K562 (cell line): Measurements from ENCODE around the gene GRIP1. TPM values are rescaled to one million over a fixed set of nuclear protein-coding genes. Genes with fewer than 3 reads are reported as not detected.

Experiments
- ATAC-seq: fragments of 200-7000 bp; cut with Tn5 transposase; 3 replicates; pipeline ENCODE4 v1.9.1; 2020; ENCODE audit warnings: moderate library complexity
- BruUV-seq: library from RNA; stranded (reverse); fragments of 400-500 nt; replicated peaks from 2 replicates; lab custom pipeline; 2021; lab: Mats Ljungman, UMichigan
- CTCF ChIA-PET: fragments of 300-600 bp; formaldehyde crosslinking; extraction: SDS; loops from one replicate; lab custom pipeline; 2021; ENCODE audit warnings: low intra/inter-chr PET ratio; lab: Yijun Ruan, JAX
- POLR2A ChIA-PET: fragments of 300-600, 350-650 bp; sonication (Branson Sonifier 250); formaldehyde crosslinking; extraction: SDS; loops from one replicate; lab custom pipeline; 2021; ENCODE audit warnings: antibody characterized with exemption, inconsistent platforms; lab: Yijun Ruan, JAX
- DNase-seq, 4 experiments: peaks; one replicate each; pipeline versions ENCODE4 v3.0.0 to v3.0.0-alpha.2; 2011 to 2018; ENCODE audit warnings: low spot score in 3 of 4, mixed read lengths in 3 of 4; ENCODE audit errors: extremely low read depth in 1 of 4
- FAIRE-seq: peaks from 2 replicates; lab custom pipeline; 2011; peaks lifted over from hg19 to GRCh38; lab: Jason Lieb, UNC
- H2AFZ ChIP-seq: 2 replicates; pipeline ENCODE4 v1.6.0; 2011; ENCODE audit warnings: low read depth, low read length, control low read depth, inconsistent platforms
- H3K27ac ChIP-seq: fragments of 200-600 bp; 3 replicates; pipeline ENCODE4 v1.8.0; 2011; ENCODE audit warnings: low read depth, mild to moderate bottlenecking, control low read depth, inconsistent platforms, low read length, moderate library complexity, mixed read lengths; ENCODE audit errors: extremely low read depth
- H3K27me3 ChIP-seq, 2 experiments: fragments of 300-600 bp in 1 of 2; 2 replicates in 1 of 2; 3 replicates in 1 of 2; pipeline versions ENCODE4 v1.6.0 to v1.8.0; 2011; ENCODE audit warnings: inconsistent platforms in 2 of 2, low read length in 2 of 2, mild to moderate bottlenecking in 1 of 2, mixed read lengths in 1 of 2, moderate library complexity in 1 of 2; ENCODE audit not compliant: control insufficient read depth in 2 of 2, insufficient read depth in 2 of 2
- H3K36me3 ChIP-seq: fragments of 300-600 bp; 3 replicates; pipeline ENCODE4 v1.8.0; 2011; ENCODE audit warnings: mild to moderate bottlenecking, low read length, inconsistent platforms; ENCODE audit not compliant: control insufficient read depth, insufficient read depth
- H3K4me1 ChIP-seq, 2 experiments: fragments of 200-600 bp in 1 of 2; replicated peaks in 1 of 2; 2 replicates in 1 of 2; 3 replicates in 1 of 2; pipeline versions ENCODE4 v1.5.1 to v1.8.0; 2011; ENCODE audit warnings: inconsistent platforms in 2 of 2, low read length in 2 of 2, mild to moderate bottlenecking in 1 of 2, mixed read lengths in 1 of 2, moderate library complexity in 1 of 2; ENCODE audit not compliant: control insufficient read depth in 2 of 2, insufficient read depth in 2 of 2
- H3K4me2 ChIP-seq: 2 replicates; pipeline ENCODE4 v1.6.1; 2011; ENCODE audit warnings: low read length, control low read depth, inconsistent platforms, mixed read lengths; ENCODE audit not compliant: insufficient read depth
- H3K4me3 ChIP-seq: fragments of 200-600 bp; sonication (generic), shearing (Covaris generic); 2 replicates; pipeline ENCODE4 v1.5.1; 2016; ENCODE audit warnings: control low read depth, inconsistent platforms
- H3K79me2 ChIP-seq: fragments of 200-600 bp; 3 replicates; pipeline ENCODE4 v1.8.0; 2011; ENCODE audit warnings: low read length, inconsistent platforms; ENCODE audit not compliant: control insufficient read depth, insufficient read depth
- H3K9ac ChIP-seq, 2 experiments: 2 replicates each; pipeline versions ENCODE4 v1.6.0 to v1.6.1; 2011; ENCODE audit warnings: low read depth in 2 of 2, low read length in 2 of 2, control low read depth in 1 of 2, inconsistent platforms in 1 of 2, mild to moderate bottlenecking in 1 of 2, mixed read lengths in 1 of 2; ENCODE audit not compliant: insufficient read depth in 1 of 2
- H3K9me1 ChIP-seq: one replicate; pipeline ENCODE4 v1.6.0; 2011; ENCODE audit warnings: inconsistent platforms, mild to moderate bottlenecking, low read length, moderate library complexity; ENCODE audit not compliant: control insufficient read depth, insufficient read depth
- H3K9me3 ChIP-seq: replicated peaks from 2 replicates; pipeline ENCODE4 v1.5.1; 2011; ENCODE audit warnings: low read depth, low read length, inconsistent platforms; ENCODE audit not compliant: control insufficient read depth, insufficient read depth
- H4K20me1 ChIP-seq: replicated peaks from 2 replicates; pipeline ENCODE4 v1.6.1; 2011; ENCODE audit warnings: low read length, inconsistent platforms, mixed read lengths; ENCODE audit not compliant: control insufficient read depth, insufficient read depth
- CSDE1 ChIP-seq, 2 experiments: fragments of 450-650 bp; IDR thresholded peaks; 2 replicates each; pipeline ENCODE4 v1.6.1; 2016; ENCODE audit warnings: mild to moderate bottlenecking in 1 of 2
- HNRNPLL ChIP-seq: fragments of 200-400 bp; formaldehyde crosslinking; IDR thresholded peaks from 2 replicates; pipeline ENCODE4 v1.6.1; 2017; ENCODE audit warnings: low read length, low read depth, mild to moderate bottlenecking; ENCODE audit not compliant: poor library complexity, severe bottlenecking
- PML ChIP-seq: IDR thresholded peaks from 2 replicates; pipeline ENCODE4 v1.6.1; 2012; ENCODE audit warnings: low read length, inconsistent platforms
- RAD21 ChIP-seq, 2 experiments: fragments of 250-450 bp in 1 of 2; fragments of 450-650 bp in 1 of 2; sonication (Bioruptor Pico) in 1 of 2; formaldehyde crosslinking in 1 of 2; IDR thresholded peaks in 1 of 2; conservative IDR thresholded peaks in 1 of 2; 2 replicates each; pipeline versions ENCODE4 v1.4.0 to v1.8.0; 2020 to 2022; ENCODE audit warnings: mild to moderate bottlenecking in 2 of 2, moderate library complexity in 1 of 2
- WGBS: fragments of 100-300 bp; shearing (Covaris generic); methylation state at CpG from one replicate; pipeline ENCODE4 v1.1.6; 2016; ENCODE audit warnings: low coverage, mixed read lengths; ENCODE audit not compliant: insufficient coverage; ENCODE audit errors: missing lambda C conversion rate; 5-methylcytosine and 5-hydroxymethylcytosine counted together
- in situ Hi-C: fragments of 300-500 bp; cut with MboI; formaldehyde crosslinking; loops from 4 replicates; pipeline ENCODE4 v1.15.0; 2018; ENCODE audit warnings: inconsistent platforms, mixed read lengths
- intact Hi-C: fragments of 100-400 bp; cut with micrococcal nuclease; formaldehyde crosslinking; loops from 2 replicates; pipeline ENCODE4 v1.14.2; 2022
- polyA plus RNA-seq, 8 experiments: library from polyadenylated mRNA; depleted of rRNA in 4 of 8; stranded (reverse) in 5 of 8; unstranded in 3 of 8; fragments of >200 nt; fragmentation: Nextera tagmentation in 2 of 8; fragmentation: Illumina TruSeq in 1 of 8; extraction: Ambion mirVana in 2 of 8; extraction: Trizol in 1 of 8; gene quantifications; 2 replicates each; pipeline versions ENCODE4 v1.2.1 to v1.2.3, GENCODE V29; 2011 to 2014; ENCODE audit warnings: inconsistent platforms in 1 of 8, missing spikeins in 1 of 8
- total RNA-seq, 7 experiments: library from RNA; depleted of rRNA in 6 of 7; stranded (reverse); fragments of >200 nt in 6 of 7; fragmentation: Illumina TruSeq in 2 of 7; extraction: Trizol in 2 of 7; gene quantifications; 2 replicates each; pipeline versions ENCODE4 v1.2.1 to v1.2.3, GENCODE V29; 2011 to 2021; ENCODE audit warnings: low replicate concordance in 1 of 7
- TF ChIP-seq, protein P1 (sequence below): fragments of 250-450 bp; sonication (Bioruptor Pico); IDR thresholded peaks from 2 replicates; pipeline ENCODE4 v1.4.0; 2020; ENCODE audit warnings: mild to moderate bottlenecking, moderate library complexity, borderline replicate concordance

The GRIP1 gene
- total and polyA plus RNA-seq, 9 of the 15 experiments (the other 6 are each of a cell fraction or from before 2014, with no cell fraction given), result 0.28 to 1.2 (median 0.45) TPM

DNA sequence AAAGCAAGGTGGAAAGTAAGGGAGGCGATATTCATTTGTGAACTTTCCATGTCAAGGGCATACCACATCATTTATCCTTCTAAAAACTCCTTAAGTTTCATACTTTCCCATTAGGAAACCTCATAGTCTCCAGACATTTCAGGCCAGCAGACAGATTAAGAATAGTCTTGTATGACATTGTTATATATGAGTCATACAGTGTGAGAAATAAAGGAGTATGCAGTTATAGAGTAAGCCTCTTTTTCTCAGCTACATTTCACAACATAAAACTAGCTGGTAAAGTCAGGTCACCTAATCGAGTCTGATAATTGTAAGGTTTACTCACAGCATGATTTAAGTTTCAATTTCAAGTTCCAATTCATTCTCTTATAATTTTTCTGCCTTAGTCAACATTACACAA lies 164.3 kb downstream of the GRIP1 start:
- Histone ChIP-seq H3K4me3 (no peak overlapping the region), H3K4me1 (peaks cover 0 to 3% of the 10 kb centered on the region in 2 experiments; a peak in 2 of 5 replicates), H3K36me3 (no peaks in the 10 kb centered on the region), H3K9me3 (no peaks in the 10 kb centered on the region), H3K27ac (no peak overlapping the region), H2AFZ (no peak overlapping the region), H4K20me1 (no peaks in the 10 kb centered on the region), H3K27me3 (no peaks in the 10 kb centered on the region), H3K79me2 (no peaks in the 10 kb centered on the region), H3K9me1 (no peaks in the 10 kb centered on the region)
- intact Hi-C loops, result no loop called here
- BruUV-seq, result no TSS peak
- CTCF ChIA-PET, result no interaction called here
- TF ChIP-seq RAD21 (CRISPR knock-in tag; conservative IDR thresholded peaks at IDR 0.05 in 1 of 2, IDR thresholded peaks at IDR 0.05 in 1 of 2) (no peak), CSDE1 (IDR thresholded peaks at IDR 0.05) (no peak), PML (no peak), HNRNPLL (no peak)
- TF ChIP-seq, protein P1, sequence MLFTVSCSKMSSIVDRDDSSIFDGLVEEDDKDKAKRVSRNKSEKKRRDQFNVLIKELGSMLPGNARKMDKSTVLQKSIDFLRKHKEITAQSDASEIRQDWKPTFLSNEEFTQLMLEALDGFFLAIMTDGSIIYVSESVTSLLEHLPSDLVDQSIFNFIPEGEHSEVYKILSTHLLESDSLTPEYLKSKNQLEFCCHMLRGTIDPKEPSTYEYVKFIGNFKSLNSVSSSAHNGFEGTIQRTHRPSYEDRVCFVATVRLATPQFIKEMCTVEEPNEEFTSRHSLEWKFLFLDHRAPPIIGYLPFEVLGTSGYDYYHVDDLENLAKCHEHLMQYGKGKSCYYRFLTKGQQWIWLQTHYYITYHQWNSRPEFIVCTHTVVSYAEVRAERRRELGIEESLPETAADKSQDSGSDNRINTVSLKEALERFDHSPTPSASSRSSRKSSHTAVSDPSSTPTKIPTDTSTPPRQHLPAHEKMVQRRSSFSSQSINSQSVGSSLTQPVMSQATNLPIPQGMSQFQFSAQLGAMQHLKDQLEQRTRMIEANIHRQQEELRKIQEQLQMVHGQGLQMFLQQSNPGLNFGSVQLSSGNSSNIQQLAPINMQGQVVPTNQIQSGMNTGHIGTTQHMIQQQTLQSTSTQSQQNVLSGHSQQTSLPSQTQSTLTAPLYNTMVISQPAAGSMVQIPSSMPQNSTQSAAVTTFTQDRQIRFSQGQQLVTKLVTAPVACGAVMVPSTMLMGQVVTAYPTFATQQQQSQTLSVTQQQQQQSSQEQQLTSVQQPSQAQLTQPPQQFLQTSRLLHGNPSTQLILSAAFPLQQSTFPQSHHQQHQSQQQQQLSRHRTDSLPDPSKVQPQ (CRISPR knock-in tag), result no peak
- TF ChIP-seq, all 486 proteins: peak for 0
- H3K4me2 ChIP-seq, result no peak overlapping the region
- WGBS, result 0% methylated on average over 2 of the region's 2 CpGs
- POLR2A ChIA-PET, result no interaction called here
- DNase-seq, result no peak
- no peak overlapping the region for H3K9ac ChIP-seq
- FAIRE-seq, result no peak
- in situ Hi-C loops, result no loop called here
- no peak for ATAC-seq
